Ovary (tissue), 9 donors: ENCODE data around the gene MORN3. TPM values are rescaled to one million over a fixed set of nuclear protein-coding genes. Genes with fewer than 3 reads are reported as not detected.
"Not testable (repeated sequence)": the region's sequence is repeated elsewhere in the genome, so short reads cannot be mapped to it uniquely, and the experiment has no call there.

Source experiments
- DNase-seq, 5 donors: peaks; one replicate each; pipeline ENCODE4 v3.0.0-alpha.2; 2019 to 2020
- H3K27ac ChIP-seq, 2 donors: fragments of 200-600 bp; one replicate each; pipeline versions ENCODE4 v1.5.1 to v1.8.0; 2019 to 2022
- H3K27me3 ChIP-seq: fragments of 200-600 bp; one replicate; pipeline ENCODE4 v1.8.0; 2022
- H3K36me3 ChIP-seq: fragments of 200-600 bp; sonication (generic); one replicate; pipeline ENCODE4 v1.5.1; 2019
- H3K4me1 ChIP-seq: one replicate; pipeline ENCODE4 v1.8.1; 2013; ENCODE audit warnings: mild to moderate bottlenecking, moderate library complexity; ENCODE audit not compliant: insufficient read depth
- H3K4me3 ChIP-seq: fragments of 200-600 bp; sonication (generic); one replicate; pipeline ENCODE4 v1.5.1; 2017
- H3K9me3 ChIP-seq, 2 donors: fragments of 200-600 bp in 1 of 2; sonication (generic) in 1 of 2; one replicate each; pipeline versions ENCODE4 v1.5.1 to v1.8.1; 2013 to 2019; ENCODE audit warnings: mild to moderate bottlenecking in 1 of 2, moderate library complexity in 1 of 2
- CTCF ChIP-seq, 3 donors: fragments of 450-650 bp in 2 of 3; fragments of 200-600 bp in 1 of 3; IDR thresholded peaks; one replicate each; pipeline versions ENCODE4 v1.5.1 to v1.8.0; 2016 to 2022; ENCODE audit warnings: antibody characterized with exemption in 3 of 3, mild to moderate bottlenecking in 1 of 3
- EP300 ChIP-seq: sonication (generic); formaldehyde crosslinking; IDR thresholded peaks from one replicate; pipeline ENCODE4 v1.6.1; 2017; ENCODE audit warnings: antibody characterized with exemption
- POLR2A ChIP-seq: fragments of 450-650 bp; IDR thresholded peaks from one replicate; pipeline ENCODE4 v1.6.1; 2017; ENCODE audit warnings: antibody characterized with exemption, mild to moderate bottlenecking, moderate library complexity
- WGBS, 3 donors: extraction: QIAGEN DNeasy Blood & Tissue Kit in 1 of 3; methylation state at CpG; one replicate each; pipeline versions ENCODE4 v1.1.5 to v1.1.7; 2013 to 2017; 5-methylcytosine and 5-hydroxymethylcytosine counted together
- intact Hi-C, 4 donors: fragments of 100-400 bp; cut with DNase I; formaldehyde crosslinking; loops; one replicate each; pipeline versions ENCODE4 v1.11.0 to v1.15.1; 2022 to 2023
- polyA plus RNA-seq, 2 donors: library from polyadenylated mRNA; stranded (reverse); fragments of 200-250 nt in 1 of 2; fragments of 350-450 nt in 1 of 2; fragmentation: Illumina TruSeq in 1 of 2; extraction: RNeasy Lipid Tissue Mini Kit (QIAGEN cat#74804) in 1 of 2; gene quantifications; one replicate each; pipeline ENCODE4 v1.2.3, GENCODE V29; 2013 to 2014
- total RNA-seq, 7 donors: library from RNA; depleted of rRNA in 2 of 7; stranded (reverse); fragments of >200 nt in 2 of 7; fragmentation: NEBNext Ultra II Directional in 3 of 7; extraction: Animal tissue kit (Norgen Biotek cat#: 25700) in 3 of 7; gene quantifications; one replicate each; pipeline versions ENCODE4 v1.1.0 to v1.2.4, GENCODE V29; 2016 to 2023
- donor health status: DM: no; HTN: no; CAD: no; lungs with moderate emphysema.
- donor health status: DM: no; HTN: no; CAD: no.
- donor health status: Bipolar disorder and iron deficiency.
- donor health status: DM: yes; HTN: yes; CAD: no.
- donor health status: DM: no; HTN: no; CAD: no.
- donor health status: DM: yes; HTN: yes; CAD: no.

MORN3 gene
- total and polyA plus RNA-seq, 9 donors: 0.08 to 3.2 (median 0.65) TPM

DNA sequence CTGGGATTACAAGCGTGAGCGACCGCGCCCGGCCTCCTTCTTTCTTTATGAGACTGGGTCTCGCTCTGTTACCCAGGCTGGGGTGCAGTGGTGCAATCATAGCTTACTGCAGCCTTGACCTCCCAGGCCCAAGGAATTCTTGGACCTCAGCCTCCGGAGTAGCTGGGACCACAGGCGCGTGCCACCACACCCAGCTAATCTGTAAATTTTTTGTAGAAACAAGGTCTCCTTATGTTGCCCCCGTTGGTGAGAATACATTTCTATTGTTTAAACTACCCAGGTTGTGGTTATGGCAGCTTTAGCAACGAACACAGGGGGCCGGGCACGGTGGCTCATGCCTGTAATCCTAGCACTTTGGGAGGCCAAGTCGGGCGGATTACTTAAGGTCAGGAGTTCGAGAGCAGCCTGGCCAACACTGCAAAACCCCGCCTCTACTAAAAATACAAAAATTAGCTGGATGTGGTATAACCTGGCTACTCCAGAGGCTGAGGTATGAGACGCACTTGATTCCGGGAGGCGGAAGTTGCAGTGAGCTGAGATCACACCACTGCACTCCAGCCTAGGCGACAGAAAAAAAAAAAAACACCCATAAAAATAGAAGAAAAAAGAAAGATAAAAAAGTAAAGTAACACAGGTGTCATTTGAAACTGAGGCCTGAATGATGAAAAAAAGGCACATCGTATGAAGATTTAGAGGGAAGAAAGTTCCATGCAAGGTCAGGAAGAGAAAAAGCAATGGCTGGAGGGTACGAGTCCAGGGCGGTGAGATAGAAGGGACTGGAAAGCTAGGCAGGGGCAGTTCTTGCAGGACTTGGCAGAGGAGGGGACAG is 42.1 kb upstream of the MORN3 start:
- intact Hi-C loops: no loop called here
- peak in 1 of 5 donors; percentile 36 for DNase-seq

GRCh38 chr12:121709478-121709961 is 40.1 kb upstream of the MORN3 start:
- DNase-seq: no peak
- H3K4me3 ChIP-seq: no peak overlapping the region
- H3K9me3 ChIP-seq: no peaks in the 10 kb centered on the region
- H3K4me1 ChIP-seq: peaks cover 6% of the 10 kb centered on the region
- intact Hi-C loops: no loop called here
- no peak overlapping the region for H3K27ac ChIP-seq
- TF ChIP-seq EP300: no peak
- no peak for TF ChIP-seq CTCF (IDR thresholded peaks at IDR 0.05)
- TF ChIP-seq POLR2A: no peak
- 72 to 80% (median 73%) methylated on average over 5 of the region's 5 CpGs for WGBS, 3 donors
- H3K27me3 ChIP-seq: no peaks in the 10 kb centered on the region
- H3K36me3 ChIP-seq: no peaks in the 10 kb centered on the region

More for the DNA sequence above, 42.1 kb upstream of the MORN3 start:
- peak overlapping the region; percentile 81 for H3K4me3 ChIP-seq
- no peak for TF ChIP-seq EP300
- TF ChIP-seq POLR2A: no peak
- TF ChIP-seq CTCF (IDR thresholded peaks at IDR 0.05): no peak
- no peaks in the 10 kb centered on the region for H3K9me3 ChIP-seq
- no peaks in the 10 kb centered on the region for H3K27me3 ChIP-seq
- WGBS, 3 donors: 42 to 52% (median 44%) methylated on average over 24 of the region's 24 CpGs
- H3K4me1 ChIP-seq: peaks cover 6% of the 10 kb centered on the region
- no peak overlapping the region for H3K27ac ChIP-seq
- no peaks in the 10 kb centered on the region for H3K36me3 ChIP-seq

DNA sequence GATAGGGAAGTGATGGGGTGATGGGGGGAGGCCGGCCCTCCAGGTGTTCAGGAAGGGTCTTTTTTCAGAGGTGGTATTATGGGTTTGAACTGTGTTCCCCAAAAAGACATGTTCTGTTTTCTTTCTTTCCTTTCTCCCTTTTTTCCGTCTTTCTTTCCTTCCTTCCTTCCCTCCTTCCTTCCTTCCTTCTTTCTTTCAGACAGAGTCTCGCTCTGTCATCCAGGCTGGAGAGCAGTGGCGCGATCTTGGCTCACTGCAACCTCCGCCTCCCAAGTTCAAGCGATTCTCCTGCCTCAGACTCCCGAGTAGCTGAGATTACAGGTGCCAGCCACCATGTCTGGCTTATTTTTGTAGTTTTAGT is 39.6 kb upstream of the MORN3 start:
- 81 to 87% (median 87%) methylated on average over 8 of the region's 8 CpGs for WGBS, 3 donors
- H3K27ac ChIP-seq, intact Hi-C loops, H3K27me3 ChIP-seq, DNase-seq, H3K4me3 ChIP-seq, H3K4me1 ChIP-seq, H3K9me3 ChIP-seq, H3K36me3 ChIP-seq: not testable (repeated sequence)

- intact Hi-C loops: no loop called here
- Histone ChIP-seq H3K27ac (no peak overlapping the region), H3K4me3 (no peak overlapping the region), H3K4me1 (peaks cover 6% of the 10 kb centered on the region), H3K9me3 (no peaks in the 10 kb centered on the region), H3K27me3 (no peaks in the 10 kb centered on the region), H3K36me3 (no peaks in the 10 kb centered on the region)
- DNase-seq: no peak
- 58 to 66% (median 60%) methylated on average over 7 of the region's 7 CpGs for WGBS, 3 donors
- TF ChIP-seq POLR2A (no peak), EP300 (no peak), CTCF (IDR thresholded peaks at IDR 0.05) (no peak)
These were observed 39.0 kb upstream of the MORN3 start for GRCh38 chr12:121708313-121709063.

DNA sequence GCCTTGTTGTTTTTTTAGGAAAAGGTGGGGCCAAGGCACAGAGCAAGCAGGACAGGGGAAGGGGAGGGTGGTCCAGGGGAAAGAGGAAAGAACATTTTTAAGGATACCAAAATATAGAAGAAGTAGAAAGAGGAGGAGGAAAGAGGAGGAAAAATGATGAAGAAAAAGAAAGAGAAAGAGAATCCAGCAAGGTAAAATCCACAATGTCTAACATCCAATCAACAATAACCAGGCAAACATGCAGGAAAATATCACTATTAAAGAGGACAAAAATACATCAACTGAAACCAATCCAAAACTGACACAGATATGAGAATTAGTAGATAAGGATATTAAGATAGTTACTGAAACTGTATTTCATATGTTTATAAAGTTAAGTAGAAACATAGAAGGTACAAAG is 36.1 kb upstream of the MORN3 start:
- no peaks in the 10 kb centered on the region for H3K27me3 ChIP-seq
- no peak overlapping the region for H3K27ac ChIP-seq
- intact Hi-C loops: no loop called here
- no peaks in the 10 kb centered on the region for H3K4me1 ChIP-seq
- DNase-seq: no peak
- no peaks in the 10 kb centered on the region for H3K9me3 ChIP-seq
- H3K4me3 ChIP-seq: no peak overlapping the region
- TF ChIP-seq EP300 (no peak), POLR2A (no peak), CTCF (IDR thresholded peaks at IDR 0.05) (no peak)
- no peaks in the 10 kb centered on the region for H3K36me3 ChIP-seq
